Activated CD4-positive, alpha-beta T cell treated with anti-CD3 and anti-CD28 coated beads for 1 hour (primary cell): Measurements from ENCODE around the gene SPEF1.

Source experiments
- DNase-seq: peaks from one replicate; pipeline ENCODE4 v3.0.0-alpha.2; 2020

Gene SPEF1

GRCh38 chr20:3728354-3728753 lies 52.9 kb downstream of the SPEF1 start:
- DNase-seq: no peak
